COLO668 (cell line): ENCODE data around the gene C10orf71.

ENCODE experiments used
- DNase-seq: peaks from one replicate; lab custom pipeline; 2025; ENCODE audit not compliant: unreplicated experiment; lab: John Stamatoyannopoulos, UW

The C10orf71 gene

DNA sequence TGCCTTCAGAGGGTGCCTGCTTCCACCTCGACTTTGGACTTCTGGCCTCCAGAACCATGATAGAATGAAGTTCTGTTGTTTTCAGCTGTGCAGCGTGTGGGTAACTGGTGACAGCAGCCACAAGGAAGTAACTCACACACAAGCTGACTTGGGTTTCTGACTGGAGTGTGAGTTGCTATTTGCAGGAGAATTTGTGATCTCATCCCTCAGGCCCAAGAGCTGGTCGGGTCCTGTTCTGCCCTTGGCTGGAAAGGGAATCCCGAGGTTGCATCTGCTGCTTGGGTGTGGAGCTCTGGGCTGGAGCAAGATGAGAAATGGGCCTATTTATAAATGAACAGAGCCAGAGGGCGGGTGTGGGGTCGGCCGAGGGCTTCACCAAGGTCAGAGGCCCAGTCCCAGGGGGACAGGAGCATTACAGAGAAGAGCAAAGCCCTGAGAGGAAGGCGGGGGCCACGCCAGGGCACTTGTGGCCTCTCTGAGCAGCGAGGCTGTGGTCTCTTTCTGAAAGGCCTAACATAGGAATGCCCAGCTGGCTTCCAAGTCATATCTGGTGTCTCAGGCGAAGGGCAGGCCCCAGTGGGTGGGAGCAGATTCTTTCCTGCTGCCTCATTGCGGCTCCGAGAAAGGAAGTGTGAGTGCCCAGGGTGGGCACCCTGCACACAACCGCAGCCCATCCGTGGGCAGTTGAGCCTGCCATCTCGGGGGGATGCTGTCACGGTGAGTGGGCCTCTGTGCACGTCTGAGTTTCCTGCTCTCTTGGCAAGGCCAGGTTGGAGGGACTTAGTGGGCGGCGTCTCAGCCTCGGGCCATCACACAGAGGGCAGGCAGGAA, 26.5 kb upstream of the C10orf71 start:
- no peak for DNase-seq

DNA sequence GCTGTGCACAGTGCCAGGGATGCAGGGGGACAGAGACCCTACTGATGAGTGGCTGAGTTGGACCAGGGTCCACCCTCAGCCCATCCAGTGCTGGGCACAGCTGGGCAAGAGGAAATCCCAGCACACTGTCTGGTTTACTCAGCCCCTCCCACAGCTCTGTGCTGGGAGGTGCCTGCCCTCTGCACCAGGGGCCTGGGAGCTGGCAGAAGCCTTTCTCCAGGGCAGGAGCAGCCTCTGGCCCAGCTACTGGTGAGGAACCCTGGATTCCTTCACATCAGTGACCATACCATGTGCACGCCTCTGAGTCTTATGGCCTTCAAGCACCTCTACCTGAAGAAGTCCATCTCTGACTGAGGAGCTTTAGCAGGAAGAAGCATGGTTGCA, 25.9 kb upstream of the C10orf71 start:
- no peak for DNase-seq

GRCh38 chr10:49273626-49274025, 25.3 kb upstream of the C10orf71 start:
- DNase-seq = no peak

DNA sequence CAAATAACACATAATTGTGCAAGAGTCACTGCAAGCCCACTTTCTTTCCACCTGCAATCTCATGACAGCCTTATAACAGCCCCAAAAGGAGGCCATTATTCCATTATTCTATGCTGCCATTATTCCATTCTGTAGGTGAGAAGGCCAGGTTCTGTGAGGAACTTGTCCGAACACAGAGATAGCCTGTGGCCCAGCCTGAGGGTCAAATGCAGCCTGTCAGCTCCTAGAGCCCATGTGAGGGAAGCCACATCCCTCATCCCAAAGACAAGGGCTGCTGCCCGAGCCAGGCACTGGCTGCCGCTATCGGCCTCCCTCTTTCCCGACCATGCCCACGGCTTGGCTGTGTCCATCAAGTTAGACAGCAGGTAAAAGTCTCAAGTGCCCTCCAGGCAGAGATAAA, 24.1 kb upstream of the C10orf71 start:
- DNase-seq = no peak

GRCh38 chr10:49275896-49276295, 23.1 kb upstream of the C10orf71 start:
- no peak for DNase-seq

- DNase-seq = no peak
Observed at GRCh38 chr10:49276596-49276995, 22.4 kb upstream of the C10orf71 start.

- no peak for DNase-seq
Observed at GRCh38 chr10:49277973-49278372, 21.0 kb upstream of the C10orf71 start.

- no peak for DNase-seq
Observed at GRCh38 chr10:49278497-49278981, 20.4 kb upstream of the C10orf71 start.

DNA sequence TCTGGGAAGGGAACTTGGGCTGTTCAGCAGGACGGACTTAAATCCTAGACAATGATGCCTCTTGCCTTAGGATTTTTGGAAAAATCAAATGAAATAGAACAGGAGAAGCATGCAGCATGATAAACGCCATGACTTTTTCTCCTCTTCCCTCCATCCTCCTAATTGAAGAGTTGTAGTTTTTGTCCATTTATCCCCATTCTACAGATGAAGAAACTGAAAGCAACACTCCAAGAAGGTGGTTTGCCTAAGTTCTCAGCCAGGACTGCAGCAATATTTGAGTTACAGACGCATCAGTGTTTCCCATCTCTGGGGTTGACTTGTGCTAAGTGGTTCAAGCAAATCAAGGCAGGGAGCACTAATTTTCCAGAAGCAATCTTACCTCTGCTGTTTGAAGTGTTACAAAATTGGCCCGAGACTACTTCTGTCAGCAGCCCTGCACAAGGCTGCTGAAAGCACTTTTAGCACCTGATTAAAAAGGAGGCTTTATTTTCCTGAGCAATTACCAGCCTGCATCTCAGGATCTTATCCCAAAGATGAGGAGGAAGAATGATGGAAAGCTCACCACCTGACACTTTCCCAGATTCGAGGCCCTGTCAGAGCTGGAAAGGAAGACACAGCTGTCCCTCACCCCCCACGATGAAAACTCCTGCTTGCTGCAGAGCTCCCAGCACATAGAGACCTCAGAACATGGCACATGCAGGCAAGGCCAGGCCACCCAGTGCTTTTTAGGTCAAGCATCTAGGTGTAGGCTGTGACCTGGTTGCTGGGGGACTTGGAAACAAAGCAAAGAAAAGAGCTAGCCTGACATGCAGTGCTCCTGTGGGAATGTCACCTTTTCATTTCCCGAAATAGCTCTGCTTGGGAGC, 19.7 kb upstream of the C10orf71 start:
- DNase-seq = no peak

GRCh38 chr10:49280001-49280408, 19.0 kb upstream of the C10orf71 start:
- no peak for DNase-seq

DNA sequence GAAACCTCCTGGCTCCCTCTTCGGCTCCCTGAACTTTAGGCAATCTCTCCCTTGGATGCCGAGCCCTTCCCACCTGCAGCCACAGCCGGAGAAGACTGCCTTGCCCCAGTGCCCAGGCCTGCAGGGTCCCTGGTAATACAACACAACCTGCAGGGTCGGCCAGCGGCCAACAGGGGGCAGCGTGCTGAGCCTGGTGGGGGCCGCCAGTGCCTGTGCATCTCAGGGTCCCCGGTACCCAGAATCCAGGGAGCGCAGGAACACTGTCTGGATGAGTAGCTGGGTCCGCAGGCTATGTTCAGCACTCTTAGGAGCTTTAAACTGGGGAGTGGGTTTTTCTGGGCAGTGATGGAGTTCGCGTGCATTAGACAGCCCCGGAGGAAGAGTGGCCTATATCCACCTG, 17.5 kb upstream of the C10orf71 start:
- no peak for DNase-seq

GRCh38 chr10:49282306-49282705, 16.7 kb upstream of the C10orf71 start:
- DNase-seq = no peak

- DNase-seq = no peak
Observed at GRCh38 chr10:49282879-49283341, 16.1 kb upstream of the C10orf71 start.

- DNase-seq = no peak
Observed at GRCh38 chr10:49283491-49283890, 15.5 kb upstream of the C10orf71 start.

DNA sequence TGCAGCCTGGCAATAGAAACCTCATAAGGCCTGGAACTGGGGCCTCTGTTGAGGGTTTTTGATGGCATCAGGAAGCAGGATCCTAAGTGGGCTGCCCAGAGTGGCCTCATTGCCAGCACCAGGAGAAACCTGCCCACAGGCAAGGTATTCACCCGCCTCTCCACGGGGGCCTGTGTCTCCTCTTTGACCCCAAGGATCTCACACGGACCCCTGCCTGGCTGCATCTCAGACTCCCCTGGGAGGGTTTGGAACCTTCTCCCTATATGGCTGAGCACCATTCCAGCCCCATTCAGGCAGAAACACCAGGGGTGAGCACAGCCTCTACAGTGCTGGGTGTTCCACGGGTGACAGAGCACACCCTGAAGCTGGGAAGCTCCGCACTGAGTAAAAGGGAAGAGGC, 14.6 kb upstream of the C10orf71 start:
- no peak for DNase-seq

- DNase-seq = no peak
Observed at GRCh38 chr10:49285232-49285631, 13.7 kb upstream of the C10orf71 start.

DNA sequence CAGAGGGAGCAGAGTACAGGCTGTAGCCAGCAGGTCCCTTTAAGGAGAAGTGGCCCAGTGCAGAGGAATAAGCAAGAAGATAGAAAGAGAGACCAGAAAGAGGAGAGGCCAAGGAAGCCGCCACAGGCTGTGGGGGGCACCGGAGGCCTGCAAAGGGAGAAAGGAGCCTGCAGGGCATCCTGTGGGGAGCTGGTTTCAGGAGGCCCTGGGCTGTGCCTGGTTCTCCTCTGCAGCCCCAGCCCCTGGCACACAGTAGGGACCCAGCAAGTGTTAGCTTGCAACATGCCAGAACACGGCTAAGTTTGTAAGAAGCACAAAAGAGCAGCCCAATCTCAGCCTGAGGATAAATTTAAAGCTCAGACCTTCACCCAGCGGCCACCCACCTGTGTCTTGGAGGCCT, 12.3 kb upstream of the C10orf71 start:
- no peak for DNase-seq

GRCh38 chr10:49287689-49288340, 11.2 kb upstream of the C10orf71 start:
- no peak for DNase-seq

DNA sequence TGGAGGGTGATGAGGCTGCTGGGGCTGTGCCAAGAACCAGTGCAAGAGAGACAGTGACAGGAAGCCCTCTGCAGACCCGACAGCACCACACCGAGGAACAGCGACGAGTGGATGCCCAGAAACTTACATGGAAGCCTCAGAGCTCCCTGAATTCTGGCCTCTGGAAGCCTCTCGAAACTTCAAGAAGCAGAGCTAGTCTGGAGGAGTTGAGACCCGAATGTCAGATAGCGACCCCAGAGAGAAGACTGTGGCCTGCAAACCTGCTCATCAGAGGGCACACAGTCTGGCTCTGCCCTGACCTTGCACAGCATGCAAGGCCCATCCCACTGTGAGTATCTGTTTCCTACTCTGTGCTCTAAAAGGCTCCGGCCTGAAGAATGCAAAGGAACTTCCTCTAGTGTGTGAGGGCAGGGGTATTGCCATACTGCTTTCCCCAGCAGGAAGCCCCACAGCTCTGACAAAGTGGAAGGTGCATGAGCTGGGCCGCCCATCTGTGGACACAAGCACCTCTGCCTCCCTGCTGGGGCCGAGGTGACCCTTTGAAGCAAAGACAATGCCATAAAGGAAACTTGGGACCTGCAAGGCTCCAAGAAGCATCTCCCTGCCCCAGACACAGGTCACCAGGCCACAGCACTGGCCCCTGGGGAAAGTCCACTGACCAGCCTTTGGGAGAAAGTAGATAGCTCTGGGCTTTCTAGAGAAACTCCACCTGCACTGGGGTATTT, 10.5 kb upstream of the C10orf71 start:
- DNase-seq = no peak

DNA sequence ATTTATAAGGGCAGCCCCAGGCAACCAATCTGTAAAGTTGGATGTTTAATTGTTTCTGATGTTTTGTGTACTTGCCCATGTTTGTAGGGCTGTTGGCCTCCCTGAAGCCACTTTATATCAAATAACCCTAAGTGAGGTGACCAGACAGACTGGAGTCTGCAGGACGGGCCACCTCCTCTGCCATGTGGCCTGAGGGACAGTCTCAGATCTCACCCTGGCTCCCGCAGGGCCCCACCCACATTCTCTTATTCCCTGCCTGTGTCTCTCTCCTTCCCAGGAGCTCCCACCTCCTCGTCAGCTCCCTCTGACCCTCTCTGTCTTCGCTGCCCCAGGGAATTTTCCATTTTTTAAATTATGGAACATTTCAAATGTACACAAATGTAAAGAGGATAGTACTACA, 9.5 kb upstream of the C10orf71 start:
- no peak for DNase-seq

DNA sequence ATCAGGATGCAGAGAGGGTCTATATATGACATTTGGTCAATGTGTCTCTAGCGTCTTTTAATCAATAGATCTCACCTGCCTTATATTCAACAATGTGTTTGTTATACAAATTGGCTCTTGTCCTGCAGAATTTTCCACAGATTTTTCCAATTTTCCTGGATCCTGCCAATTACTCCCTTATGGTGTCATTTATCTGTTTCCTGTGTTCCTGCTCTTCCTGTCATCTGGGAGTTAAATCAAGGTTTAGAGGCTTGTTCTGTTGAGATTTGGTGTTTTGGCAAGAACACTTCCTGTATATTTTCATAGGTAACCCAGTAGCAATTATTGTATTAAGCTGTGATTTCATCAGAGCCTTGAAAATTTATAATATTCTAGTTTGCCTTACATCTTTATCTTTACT, 8.8 kb upstream of the C10orf71 start:
- DNase-seq = no peak
